ENCODE data around the gene MBTPS2.
"Not testable (repeated sequence)": the region's sequence is repeated elsewhere in the genome, so short reads cannot be mapped to it uniquely, and the experiment has no call there.

MBTPS2 gene

DNA sequence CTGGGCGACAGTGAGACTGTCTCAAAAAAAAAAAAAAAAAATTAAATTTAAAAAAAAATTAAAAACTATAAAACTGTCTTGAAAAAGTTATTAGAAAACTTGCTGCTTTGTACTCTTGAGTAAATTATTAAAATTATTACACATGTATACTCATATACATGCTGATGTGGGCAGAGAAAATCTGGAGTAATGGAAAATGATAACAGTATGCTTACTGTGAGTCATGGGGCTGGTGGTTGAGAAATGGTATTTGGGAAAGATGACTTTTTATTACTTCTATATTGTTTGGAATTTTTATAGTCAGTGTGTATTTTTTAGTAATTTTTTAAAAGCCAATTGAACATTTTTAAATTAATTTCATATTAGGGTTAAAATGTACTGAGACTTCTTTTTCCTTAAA lies 23.8 kb downstream of the MBTPS2 start:
- no peak for DNase-seq

DNA sequence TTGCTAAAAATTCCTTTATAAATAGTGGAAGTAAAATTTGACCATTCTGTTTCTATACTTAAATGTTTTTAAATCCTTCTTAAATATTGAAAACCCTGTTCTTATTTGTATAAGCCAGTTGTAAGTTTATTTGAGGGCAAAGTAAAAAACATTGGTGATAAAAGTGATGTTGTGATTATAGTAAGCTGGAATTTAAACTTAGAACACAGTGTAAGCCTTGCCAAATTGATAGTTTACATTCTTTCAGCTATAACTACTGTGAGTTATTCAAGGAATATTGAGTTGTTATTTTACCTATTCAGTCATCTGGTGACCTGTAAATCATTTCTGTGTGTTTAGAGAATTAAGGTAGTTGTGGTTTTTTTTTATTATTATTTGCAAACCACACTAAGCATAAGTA lies 26.0 kb downstream of the MBTPS2 start:
- DNase-seq, result no peak

DNA sequence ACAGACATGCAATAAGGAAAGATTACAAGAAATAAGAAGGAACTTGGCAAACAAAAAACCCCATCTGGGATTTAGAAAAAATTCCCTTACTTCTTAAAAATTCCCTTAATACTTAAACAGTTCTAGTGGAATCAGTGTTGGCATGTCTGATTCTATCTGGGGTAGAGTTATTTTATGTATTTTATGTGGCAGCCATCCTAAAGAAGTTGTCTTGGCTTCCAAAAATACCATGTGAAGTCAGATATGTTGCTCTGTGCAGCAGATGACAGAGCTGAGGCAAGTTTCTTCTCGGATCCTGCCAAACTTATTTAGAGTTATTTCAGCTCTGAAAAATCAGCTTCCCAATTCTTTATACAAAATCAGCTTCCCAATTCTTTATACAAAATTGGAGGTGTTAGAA lies 31.1 kb downstream of the MBTPS2 start:
- DNase-seq, result no peak

DNA sequence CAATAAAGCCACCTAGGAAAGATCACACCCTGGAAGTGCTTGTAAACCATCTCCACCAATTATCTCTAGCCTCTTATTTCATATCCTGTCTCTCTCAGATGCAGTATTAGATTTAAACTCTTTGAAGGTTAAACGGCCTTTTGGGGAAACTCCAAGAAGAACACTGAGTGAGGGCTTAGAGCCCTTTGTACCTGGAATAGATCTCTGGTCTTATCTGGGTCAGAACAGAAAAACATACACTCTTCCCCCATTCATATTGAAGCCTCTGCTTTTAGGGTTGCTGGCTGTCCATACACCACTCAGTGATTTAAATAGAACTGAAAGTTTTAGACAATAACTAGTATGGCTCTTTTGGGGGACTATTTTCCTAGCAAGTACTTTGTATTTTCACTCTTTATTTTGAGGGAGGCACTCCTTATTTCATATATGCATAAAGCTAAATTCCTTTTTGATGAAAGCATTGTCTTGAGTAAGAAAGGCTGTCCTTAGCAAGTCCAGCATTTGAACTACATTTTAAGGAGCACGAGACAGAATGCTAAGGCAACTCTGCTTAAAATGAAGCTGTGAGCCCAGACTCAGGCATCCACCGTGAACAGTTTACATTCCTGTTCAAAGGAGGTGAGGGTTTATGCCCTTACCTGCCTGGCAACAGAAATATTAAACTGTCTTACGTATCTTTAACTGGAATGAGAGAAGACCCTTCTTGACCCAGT lies 33.8 kb downstream of the MBTPS2 start:
- no peak for DNase-seq

DNA sequence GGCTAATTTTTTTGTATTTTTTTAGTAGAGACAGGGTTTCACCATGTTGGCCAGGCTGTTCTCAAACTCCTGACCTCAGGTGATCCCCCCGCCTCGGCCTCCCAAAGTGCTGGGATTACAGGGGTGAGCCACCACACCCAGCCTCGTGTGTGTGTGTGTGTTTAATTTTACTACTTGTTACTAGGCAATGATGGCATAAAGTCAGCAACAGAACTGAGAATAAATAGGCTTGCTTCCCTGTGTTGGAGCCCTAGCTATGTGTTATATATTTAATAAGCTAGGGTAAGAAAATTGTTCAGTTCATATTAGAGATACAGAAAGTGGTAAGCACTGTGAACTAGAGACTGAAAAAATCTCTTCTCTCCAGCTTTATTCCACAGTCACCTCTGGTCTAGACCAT lies 34.8 kb downstream of the MBTPS2 start:
- not testable (repeated sequence) for DNase-seq

DNA sequence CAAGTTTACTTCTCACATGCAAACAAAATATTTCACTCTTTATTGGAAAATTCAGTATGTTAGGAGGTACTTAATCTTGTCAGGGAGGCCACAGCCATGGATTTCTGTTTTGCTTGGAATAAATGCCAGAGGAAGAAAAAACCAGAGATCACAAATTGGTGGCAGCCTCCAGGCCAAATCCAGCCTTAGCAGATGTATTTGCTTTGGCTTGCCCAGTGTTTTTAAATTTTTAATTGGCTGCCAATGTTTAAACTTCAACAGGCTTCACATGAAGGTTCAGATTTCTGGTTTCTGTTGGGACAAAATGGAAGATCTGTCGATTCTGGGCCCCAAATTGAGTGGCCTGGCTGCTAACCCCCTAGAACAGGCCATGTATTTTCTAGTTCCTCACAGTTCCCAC lies 35.6 kb downstream of the MBTPS2 start:
- DNase-seq, result no peak

DNA sequence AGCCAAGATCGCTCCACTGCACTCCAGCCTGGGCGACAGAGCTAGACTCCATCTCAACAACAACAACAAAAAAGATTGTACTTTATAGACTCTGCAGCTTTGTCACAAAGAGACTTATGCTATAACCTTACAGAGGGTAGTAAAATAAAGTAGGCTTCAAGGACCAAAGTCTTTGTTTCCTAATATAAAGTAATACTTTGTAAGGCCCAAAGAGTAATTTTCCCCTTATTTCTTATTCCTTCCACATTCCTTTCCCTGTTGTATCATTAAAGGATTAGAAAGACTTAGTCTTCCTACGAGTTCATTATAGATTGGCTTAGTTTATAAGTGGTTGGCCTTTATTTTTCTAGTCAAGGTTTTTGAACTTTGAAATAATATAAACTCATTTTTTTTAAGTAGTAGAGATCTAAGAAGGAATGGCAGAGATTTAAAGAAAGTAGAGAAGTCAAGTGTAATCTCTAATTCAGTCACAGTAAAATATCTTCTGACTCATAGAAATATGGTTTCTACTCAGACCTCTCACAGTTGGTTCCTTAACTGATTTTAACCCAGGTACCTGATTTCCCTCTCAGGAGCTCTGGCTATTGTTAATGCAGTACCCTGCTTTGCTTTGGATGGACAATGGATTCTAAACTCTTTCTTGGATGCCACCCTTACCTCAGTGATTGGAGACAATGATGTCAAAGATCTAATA lies 42.6 kb downstream of the MBTPS2 start:
- no peak for DNase-seq

DNA sequence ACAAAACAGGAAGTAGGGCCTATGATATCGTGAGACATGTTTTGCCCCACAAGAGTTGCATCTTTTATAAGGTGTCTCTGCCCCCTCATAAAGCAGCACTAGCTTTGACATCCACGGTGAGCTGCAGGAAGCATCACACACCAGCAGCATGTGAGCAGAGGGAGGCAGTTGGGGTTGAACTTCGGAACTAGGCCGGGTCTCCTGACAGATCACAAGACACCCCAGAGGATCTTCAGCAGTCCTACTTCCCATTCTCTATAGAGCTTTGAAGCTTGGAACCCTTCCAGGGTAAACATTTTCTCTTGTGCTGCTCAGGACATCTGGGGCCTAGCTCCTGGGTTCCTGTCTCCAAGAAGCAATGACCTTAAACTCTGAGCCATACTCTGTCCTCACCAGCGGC lies 43.8 kb downstream of the MBTPS2 start:
- DNase-seq, result no peak

DNA sequence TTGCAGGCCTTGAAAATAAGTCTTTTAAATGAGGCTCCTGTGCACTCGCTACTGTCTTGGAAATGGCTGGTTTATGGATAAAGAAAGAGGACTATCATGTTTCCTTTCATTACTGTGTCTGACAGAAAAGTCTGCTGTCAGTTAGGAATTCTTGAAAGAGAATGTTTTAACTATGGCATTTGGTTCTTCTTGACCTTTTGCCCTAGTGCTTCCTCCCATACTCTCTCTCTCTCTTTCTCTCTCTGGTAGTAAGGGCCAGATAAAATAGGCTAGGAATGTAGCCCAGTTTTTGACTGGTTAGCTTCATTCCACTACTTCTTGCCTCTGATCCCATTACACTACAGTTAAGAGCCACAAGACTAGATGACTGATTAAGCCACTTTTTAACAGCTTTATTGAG lies 46.2 kb downstream of the MBTPS2 start:
- DNase-seq, result no peak

DNA sequence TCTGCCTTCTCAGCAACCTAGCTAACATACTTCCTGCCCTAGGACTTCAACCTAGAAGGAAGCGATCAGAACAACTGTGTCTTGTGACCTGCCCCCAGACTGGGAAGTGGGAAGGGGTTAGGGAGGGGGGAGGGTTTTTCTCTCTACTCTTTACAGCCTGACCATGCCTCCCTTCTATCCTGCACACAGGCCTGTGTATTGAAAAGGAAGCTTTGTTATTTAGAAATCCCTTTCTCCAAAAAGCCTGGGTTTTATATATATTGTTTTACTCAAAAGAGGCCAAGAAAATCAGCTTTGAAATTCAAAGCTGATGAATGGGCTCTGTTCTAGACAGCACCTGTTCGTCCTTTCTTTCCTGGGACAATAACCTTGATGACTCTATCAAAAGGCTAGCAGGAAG lies 65.9 kb downstream of the MBTPS2 start:
- DNase-seq, result no peak

DNA sequence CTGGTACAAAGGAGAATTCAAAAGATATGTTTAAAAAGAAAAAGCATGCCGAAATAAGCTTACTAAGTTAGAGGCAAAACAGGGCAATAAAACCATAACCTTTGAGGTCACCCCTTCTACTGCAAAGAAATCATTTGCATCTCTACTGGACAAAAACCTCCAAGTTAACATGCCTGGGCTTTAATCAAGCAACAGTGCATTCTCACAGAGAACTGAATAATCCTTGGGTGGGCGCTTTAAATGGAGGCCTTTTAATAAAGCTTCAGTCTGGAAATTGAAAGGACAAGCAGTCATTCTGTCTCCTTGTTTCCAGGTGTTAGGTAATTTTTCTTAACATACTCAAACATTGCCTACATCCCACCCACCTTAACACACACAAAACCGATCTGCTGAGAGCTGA lies 66.5 kb downstream of the MBTPS2 start:
- no peak for DNase-seq

DNA sequence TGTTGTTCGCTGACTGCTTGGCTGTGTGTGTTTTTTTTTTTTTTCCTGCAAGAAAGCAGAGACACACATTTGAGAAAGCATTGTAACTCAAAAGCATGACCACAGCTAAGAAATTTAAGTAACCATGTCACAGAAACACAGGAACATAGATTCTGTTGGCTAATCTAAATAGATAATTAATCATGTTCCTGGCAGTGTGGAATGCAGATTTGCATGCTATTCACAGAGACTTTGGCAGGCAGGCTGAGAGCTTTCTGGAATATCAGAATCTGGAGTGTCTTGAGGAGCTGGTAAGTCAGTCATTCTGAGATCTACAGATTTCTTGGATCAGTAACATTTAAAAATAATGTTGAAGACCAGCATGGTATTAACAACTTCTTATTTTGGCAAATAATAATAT lies 67.8 kb downstream of the MBTPS2 start:
- no peak for DNase-seq

DNA sequence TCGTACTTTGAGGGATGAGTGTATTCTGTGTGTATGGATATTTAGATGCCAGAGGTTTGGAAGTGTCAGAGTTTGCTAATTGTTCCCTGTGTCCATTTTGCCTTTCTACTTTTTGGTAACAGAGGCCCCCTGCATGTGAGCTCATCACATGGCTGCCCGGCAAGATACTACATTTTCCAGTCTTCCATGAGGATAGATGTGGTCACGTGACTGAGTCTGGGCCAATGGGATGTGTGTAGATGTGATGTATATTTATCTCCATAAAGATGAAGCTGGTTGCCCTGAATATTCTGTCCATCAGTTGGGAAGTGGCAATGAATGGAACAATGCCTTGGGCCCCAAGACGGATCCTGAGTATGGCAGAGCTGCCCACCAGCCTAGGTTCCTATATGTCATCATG lies 72.1 kb downstream of the MBTPS2 start:
- DNase-seq, result no peak

DNA sequence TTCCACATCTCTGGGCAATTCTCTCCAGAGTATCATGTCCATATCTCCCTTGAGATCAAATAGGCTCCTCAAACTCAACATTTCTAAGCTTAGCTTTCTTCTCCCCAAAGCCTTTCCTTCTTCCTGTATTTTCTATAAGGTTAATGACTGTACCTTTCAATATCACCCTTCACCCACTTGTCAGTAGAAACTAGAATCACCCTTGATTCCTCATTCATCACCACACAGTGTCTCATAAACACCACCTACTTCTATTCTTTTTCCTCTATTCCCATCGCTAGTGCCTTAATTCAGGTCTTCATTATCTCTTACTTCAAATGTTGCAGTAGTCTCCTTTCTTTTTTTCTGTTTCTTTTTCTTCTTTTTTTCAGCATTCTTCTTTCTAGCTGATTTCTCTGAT lies 72.8 kb downstream of the MBTPS2 start:
- DNase-seq, result no peak

DNA sequence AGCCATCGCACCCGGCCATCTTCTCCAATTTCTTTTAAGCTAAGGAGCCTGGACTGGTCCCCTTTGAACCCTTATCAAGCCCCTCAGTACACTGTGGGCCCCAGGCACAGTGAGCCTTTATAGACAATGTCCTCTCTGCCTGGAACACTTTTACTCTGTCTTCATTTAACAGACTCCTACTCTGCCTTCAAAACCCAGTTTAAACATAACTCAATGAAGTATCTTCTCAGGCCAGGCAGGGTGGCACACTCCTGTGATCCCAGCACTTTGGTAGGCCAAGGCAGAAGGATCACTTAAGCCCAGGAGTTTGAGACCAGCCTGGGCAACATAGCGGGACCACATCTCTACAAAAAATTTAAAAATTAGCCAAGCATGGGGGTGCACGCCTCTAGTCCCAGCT lies 73.6 kb downstream of the MBTPS2 start:
- DNase-seq, result no peak

DNA sequence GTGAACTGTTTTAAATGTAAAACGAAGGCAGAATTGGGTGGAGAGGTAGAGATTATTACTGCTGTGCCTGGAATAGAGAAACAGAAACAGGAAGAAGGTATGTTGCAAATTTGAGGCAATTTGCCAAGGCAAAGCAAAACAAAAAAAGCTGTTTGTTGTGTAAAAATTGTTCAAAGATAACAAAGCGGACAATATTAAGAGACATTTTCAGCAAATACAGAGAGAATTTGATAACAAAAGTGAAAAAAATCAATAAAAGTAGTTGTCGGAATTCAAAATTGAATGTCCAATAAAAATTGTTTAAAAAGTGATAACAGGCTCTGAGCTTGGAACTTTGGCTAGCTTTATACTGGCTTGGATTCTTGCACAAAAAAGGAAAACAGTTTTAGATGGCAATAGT lies 86.7 kb downstream of the MBTPS2 start:
- no peak for DNase-seq

DNA sequence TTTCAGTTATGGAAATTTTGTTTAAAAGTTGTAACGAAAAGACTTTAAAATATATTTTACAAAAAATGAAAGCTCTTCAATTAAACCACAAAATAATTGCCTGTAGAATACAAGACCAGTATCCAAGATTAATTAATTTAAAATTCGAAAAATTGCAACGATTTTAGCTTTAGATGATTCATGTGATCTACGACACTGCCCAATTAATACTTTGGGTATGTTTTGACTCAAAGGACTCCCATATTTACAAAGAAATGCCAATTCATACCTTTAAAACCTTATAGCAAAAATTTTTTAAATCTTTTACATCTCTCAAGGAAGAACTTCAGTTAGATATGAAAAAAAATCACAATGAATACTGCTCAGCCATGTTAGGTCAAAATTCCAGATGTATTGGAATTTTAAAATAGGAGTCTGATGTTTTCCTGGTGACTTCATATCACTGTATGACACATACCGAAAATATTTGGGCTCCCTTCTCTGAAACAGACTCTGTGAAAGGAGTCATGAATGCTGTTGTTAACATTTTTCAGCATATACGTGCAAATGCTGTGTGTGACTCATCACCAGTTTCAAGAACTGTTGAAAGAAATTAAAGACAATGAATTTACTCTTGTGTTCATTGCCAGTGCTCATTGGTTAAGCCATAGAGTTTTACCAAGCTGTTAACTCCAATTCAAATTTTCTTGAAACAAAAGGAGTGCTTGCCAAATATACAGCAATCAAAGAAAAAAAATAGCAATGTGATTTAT lies 87.3 kb downstream of the MBTPS2 start:
- DNase-seq, result no peak

DNA sequence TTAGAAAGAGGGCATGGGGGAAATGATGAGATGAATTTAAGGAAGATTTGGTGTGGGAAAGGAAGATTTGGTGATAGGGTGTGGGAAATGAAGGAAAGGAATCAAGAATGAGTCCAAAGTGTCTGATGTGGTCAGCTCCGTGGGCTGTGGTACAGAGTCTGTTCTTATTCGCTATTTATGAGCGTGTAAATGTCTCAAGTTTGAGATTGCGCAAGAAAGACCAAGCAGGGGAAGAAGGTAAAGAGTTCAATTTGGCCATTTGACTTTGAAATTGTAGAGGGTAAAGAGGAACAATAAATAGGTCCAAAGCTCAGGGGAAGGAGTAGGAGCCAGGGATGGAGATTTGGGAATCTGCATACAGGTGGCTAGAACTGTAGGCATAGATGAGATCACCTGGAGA lies 89.8 kb downstream of the MBTPS2 start:
- no peak for DNase-seq

DNA sequence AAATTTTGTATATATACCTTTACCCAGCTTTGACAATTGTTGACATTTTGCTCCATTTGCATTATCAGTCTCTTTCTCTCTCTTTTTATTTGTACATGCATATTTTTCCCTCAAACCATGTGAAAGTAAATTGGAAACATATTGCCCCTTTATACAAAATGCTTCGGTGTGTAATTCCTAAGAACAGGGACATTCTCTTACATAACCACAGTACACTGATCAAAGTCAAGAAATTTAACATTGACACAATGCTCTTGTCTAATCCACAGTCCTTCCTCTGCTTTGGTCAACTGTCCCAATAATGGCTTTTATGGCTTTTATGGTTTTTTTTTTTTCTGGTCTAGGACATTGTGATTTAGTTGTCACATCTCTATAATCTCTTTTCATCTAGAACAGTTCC lies 91.6 kb downstream of the MBTPS2 start:
- no peak for DNase-seq

DNA sequence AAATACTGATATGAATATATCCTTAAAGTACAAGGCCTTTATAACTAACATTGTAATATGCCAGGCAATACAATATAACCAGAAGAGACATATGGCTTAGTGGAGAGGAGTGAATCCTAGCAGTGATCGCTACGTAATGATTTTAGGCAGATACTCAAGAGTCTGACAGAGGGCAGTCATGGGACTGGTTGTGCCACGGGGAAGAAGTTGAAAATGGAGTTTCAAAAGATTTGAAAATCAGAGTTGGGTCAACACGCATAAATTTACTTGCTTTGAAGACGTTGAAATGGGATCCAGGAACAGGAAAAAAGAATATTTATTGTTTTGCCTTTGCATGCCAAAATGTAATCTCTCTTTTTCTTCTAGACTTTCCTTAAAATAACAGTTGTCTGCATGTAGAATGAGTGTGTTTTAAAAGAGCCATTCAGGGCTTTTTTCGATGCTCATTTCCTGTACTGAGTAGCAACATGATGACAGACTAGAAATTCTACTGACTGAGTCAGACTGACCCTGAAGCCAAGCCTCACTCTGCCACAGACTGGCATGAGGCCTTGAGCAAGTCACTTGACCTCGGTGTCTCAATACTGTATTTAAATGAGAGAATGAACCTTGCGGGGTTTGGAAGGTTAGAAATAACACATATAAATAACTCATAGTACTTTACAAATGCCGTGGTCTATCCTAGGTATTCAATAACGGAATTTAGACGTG lies 93.0 kb downstream of the MBTPS2 start:
- no peak for DNase-seq

DNA sequence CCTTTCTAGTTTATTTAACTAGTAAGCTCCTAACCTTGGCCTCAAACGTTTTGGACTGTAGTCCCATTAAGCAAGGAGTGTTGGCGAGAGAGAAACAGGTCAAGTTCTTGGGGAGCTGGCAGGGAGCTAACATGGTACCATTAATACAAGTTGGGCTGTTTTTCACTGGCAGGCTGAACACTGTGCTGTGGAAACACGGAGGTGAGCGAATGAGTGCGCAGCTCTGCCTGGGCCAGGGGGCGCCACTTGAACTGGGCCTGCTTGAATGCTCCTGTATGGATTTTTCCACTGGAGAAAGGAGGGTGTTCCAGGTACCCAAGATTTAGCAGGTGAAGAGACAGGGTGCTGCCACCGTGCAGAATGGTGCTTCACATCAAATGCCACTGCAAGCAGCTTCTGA lies 93.7 kb downstream of the MBTPS2 start:
- DNase-seq, result no peak

DNA sequence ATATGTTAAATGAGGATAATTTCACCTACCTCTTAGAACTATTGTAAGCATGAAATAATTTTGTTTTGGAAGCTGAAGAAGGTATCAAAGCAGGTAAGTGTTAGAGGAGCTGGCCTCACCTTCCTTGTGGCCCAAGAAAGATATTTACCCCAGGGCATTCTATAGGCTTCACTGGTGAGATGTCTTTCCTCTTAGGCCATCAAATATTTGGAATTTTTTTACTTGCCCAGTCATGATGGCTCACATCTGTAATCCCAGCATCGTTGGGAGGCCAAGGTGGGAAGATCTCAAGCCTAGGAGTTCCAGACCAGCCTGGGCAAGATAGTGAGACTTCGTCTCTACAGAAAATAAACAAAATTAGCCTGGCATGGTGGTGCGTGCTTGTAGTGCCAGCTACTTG lies 95.0 kb downstream of the MBTPS2 start:
- DNase-seq, result no peak
